ENCODE measurements around the gene GOLIM4. TPM values are rescaled to one million over a fixed set of nuclear protein-coding genes. Genes with fewer than 3 reads are reported as not detected.

Gene GOLIM4
- total RNA-seq (10 to 100 TPM; 13.4 to 34.1 (median 25.2) TPM), polyA plus RNA-seq (10 to 100 TPM in 1 of 3 donors, 1 to 10 TPM in 2; 8.6 to 12.6 (median 8.6) TPM)
- long read RNA-seq, donor 1, full-length matches to known transcripts, result 13 of 28 reads
- long read RNA-seq, donor 1, partial matches to known transcripts, result 9 of 28 reads
- long read RNA-seq, donor 1, other reads (novel, unspliced or antisense), result 6 of 28 reads
- long read RNA-seq, donor 2, full-length matches to known transcripts, result 12 of 25 reads
- long read RNA-seq, donor 2, partial matches to known transcripts, result 4 of 25 reads
- long read RNA-seq, donor 2, other reads (novel, unspliced or antisense), result 9 of 25 reads

GRCh38 chr3:168095611-168096209 is at the start of gene GOLIM4:
Gene GOLIM4, minus strand, starts transcription at chr3:168095924. Its CDS starts 639 bp downstream, at chr3:168095285.
- no peaks in the 10 kb centered on the region for H3K36me3 ChIP-seq (ENCODE audit: insufficient read depth in 1 of 2, low read depth in 1 of 2)
- TF ChIP-seq, protein P1, sequence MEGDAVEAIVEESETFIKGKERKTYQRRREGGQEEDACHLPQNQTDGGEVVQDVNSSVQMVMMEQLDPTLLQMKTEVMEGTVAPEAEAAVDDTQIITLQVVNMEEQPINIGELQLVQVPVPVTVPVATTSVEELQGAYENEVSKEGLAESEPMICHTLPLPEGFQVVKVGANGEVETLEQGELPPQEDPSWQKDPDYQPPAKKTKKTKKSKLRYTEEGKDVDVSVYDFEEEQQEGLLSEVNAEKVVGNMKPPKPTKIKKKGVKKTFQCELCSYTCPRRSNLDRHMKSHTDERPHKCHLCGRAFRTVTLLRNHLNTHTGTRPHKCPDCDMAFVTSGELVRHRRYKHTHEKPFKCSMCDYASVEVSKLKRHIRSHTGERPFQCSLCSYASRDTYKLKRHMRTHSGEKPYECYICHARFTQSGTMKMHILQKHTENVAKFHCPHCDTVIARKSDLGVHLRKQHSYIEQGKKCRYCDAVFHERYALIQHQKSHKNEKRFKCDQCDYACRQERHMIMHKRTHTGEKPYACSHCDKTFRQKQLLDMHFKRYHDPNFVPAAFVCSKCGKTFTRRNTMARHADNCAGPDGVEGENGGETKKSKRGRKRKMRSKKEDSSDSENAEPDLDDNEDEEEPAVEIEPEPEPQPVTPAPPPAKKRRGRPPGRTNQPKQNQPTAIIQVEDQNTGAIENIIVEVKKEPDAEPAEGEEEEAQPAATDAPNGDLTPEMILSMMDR (IDR thresholded peaks at IDR 0.05), result peak; percentile 6
- 0 to 1% (median 0%) methylated on average over 32 to 52 of the region's 52 CpGs for WGBS, 3 donors
- peak within 1 kb of the TSS; percentile 92 for H3K4me3 ChIP-seq
- peak; percentile 96 to 97 for DNase-seq
- H3K27ac ChIP-seq, result peak within 1 kb of the TSS; percentile 95
- ATAC-seq, result peak; percentile 94 to 95 (median 94)
- H3K4me1 ChIP-seq, result peaks cover 30% of the 10 kb centered on the region
- intact Hi-C loops (cut with DNase I), result loop anchor here (2.0 to 5.0 kb wide), 3 partner anchors 47 to 67 kb away; no protein-coding TSS in a partner anchor
- no peaks in the 10 kb centered on the region for H3K9me3 ChIP-seq
- no peaks in the 10 kb centered on the region for H3K27me3 ChIP-seq (ENCODE audit: insufficient read depth in 3 of 3, low read length in 2 of 3)

- no peak overlapping the region for H3K4me3 ChIP-seq
- no peaks in the 10 kb centered on the region for H3K9me3 ChIP-seq
- ATAC-seq (no peak), DNase-seq (no peak)
- H3K27ac ChIP-seq, result no peak overlapping the region
- WGBS, 3 donors, result 88 to 90% (median 89%) methylated on average over 6 of the region's 6 CpGs
- intact Hi-C loops (cut with DNase I), result no loop called here
- H3K36me3 ChIP-seq (ENCODE audit: insufficient read depth in 1 of 2, low read depth in 1 of 2), result no peaks in the 10 kb centered on the region
- no peaks in the 10 kb centered on the region for H3K27me3 ChIP-seq (ENCODE audit: insufficient read depth in 3 of 3, low read length in 2 of 3)
- H3K4me1 ChIP-seq, result no peaks in the 10 kb centered on the region
- TF ChIP-seq, protein P1 (IDR thresholded peaks at IDR 0.05), result no peak
Measured at GRCh38 chr3:168141405-168141998, 45.8 kb upstream of the GOLIM4 start.

DNA sequence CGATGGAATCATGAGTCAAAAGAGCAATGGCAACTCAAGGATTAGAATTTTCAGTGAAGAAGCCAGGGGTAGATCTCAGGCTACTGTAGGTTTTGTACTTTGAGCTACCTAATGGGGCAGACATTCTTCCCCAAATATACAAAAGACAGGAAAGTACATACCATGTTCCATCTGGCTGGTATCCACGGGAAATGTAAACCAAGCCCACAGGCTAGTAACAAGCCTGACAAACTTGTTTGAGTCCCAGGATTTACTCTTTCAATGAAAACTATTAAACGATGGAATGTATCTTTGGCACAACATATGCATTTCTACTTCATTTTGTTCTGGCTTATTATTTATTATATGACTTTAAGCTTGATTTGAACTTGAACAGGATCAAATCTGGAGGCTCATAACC is 44.2 kb upstream of the GOLIM4 start:
- intact Hi-C loops (cut with DNase I), result no loop called here
- no peaks in the 10 kb centered on the region for H3K4me1 ChIP-seq
- ATAC-seq, result no peak
- no peaks in the 10 kb centered on the region for H3K9me3 ChIP-seq
- no peaks in the 10 kb centered on the region for H3K27me3 ChIP-seq (ENCODE audit: insufficient read depth in 3 of 3, low read length in 2 of 3)
- H3K27ac ChIP-seq, result no peak overlapping the region
- WGBS, 3 donors, result 45 to 53% (median 47%) methylated on average over 3 of the region's 3 CpGs
- TF ChIP-seq, protein P1 (IDR thresholded peaks at IDR 0.05), result no peak
- DNase-seq, result no peak
- no peaks in the 10 kb centered on the region for H3K36me3 ChIP-seq (ENCODE audit: insufficient read depth in 1 of 2, low read depth in 1 of 2)
- H3K4me3 ChIP-seq, result no peak overlapping the region

DNA sequence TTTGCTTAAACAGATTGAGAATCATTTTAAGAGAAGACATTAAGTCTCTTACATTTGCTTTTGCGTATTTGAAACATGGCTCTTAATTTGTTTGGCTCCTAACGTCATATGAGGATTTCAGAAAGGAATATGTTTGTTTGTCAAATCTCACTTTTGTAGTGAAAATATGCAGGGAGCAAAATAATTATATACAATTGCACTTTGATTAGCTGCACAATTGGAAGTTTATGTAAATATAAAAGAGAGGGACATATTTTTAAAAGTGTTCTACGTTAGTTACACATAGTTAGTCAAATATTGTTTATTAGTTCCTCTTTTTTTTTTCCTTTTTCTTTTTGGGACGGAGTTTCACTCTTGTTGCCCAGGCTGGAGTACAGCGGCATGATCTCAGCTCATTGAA is 42.7 kb upstream of the GOLIM4 start:
- H3K27ac ChIP-seq, result no peak overlapping the region
- no peak for ATAC-seq
- no peaks in the 10 kb centered on the region for H3K4me1 ChIP-seq
- no peak overlapping the region for H3K4me3 ChIP-seq
- TF ChIP-seq, protein P1 (IDR thresholded peaks at IDR 0.05), result no peak
- no peak for DNase-seq
- H3K9me3 ChIP-seq, result no peaks in the 10 kb centered on the region
- no peaks in the 10 kb centered on the region for H3K27me3 ChIP-seq (ENCODE audit: insufficient read depth in 3 of 3, low read length in 2 of 3)
- no peaks in the 10 kb centered on the region for H3K36me3 ChIP-seq (ENCODE audit: insufficient read depth in 1 of 2, low read depth in 1 of 2)
- intact Hi-C loops (cut with DNase I), result no loop called here
- WGBS, 3 donors, result 70 to 85% (median 72%) methylated on average over 5 of the region's 5 CpGs

Data from psoas muscle (tissue), 8 donors.